Sigmoid colon (tissue), 4 donors: Measurements from ENCODE around the gene REXO5.

Source experiments
- CTCF ChIP-seq, 4 experiments: fragments of 450-650 bp in 3 of 4; fragments of 200-600 bp in 1 of 4; IDR thresholded peaks; one replicate each; pipeline ENCODE4 v1.5.1; 2016 to 2019; ENCODE audit warnings: antibody characterized with exemption in 4 of 4, mild to moderate bottlenecking in 3 of 4, moderate library complexity in 2 of 4
- EP300 ChIP-seq, 4 donors: sonication (generic); formaldehyde crosslinking; IDR thresholded peaks; one replicate each; pipeline ENCODE4 v1.6.1; 2017; ENCODE audit warnings: antibody characterized with exemption in 4 of 4

GRCh38 chr16:20818929-20819585, 12.7 kb downstream of the REXO5 start:
- TF ChIP-seq CTCF (IDR thresholded peaks at IDR 0.05), result no peak
- TF ChIP-seq EP300 (IDR thresholded peaks at IDR 0.05), result no peak
